CD4-positive, alpha-beta T cell treated with Interferon alpha-2 for 1 hour (primary cell): Measurements from ENCODE around the gene CD8B.
"Not testable (repeated sequence)": the region's sequence is repeated elsewhere in the genome, so short reads cannot be mapped to it uniquely, and the experiment has no call there.

Experiments
- DNase-seq, 2 donors: peaks; one replicate each; pipeline ENCODE4 v3.0.0-alpha.2; 2020 to 2022

Gene CD8B

DNA sequence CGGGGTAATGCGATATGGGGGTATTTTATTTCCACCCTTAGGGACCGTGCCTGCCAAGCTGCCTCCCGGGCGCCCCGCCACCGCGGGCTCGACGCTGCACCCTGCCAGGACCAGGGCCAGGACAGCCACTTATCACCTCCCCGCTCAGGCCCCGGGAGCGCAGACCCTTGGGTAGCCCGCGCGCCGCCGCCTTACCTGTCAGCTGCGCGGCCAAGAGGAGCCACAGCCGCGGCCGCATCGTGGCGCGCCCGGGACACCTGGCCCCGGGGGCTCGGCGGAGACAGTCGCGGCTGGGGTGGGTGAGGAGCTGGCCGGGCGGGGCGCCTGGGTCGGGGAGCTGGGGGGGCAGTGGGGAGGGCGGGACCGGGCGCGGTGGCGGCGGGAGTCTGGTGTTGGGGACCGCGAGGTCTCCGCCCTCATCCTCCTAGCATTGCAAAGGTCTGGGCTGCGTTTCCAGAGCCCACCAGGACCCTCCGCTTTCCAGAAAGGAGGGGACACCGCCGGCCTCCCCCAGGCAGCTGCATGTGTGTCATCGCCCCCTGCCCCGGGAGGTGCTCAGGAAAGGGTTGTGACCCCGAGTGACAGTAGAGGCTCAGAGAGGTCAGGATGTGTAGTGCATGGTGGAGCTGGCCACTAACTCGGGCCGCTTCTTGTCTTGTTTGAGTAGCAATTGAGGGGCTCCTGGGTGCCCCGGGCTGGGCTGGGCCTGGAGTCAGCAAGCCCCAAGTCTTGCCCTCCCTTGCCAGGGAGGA, at the start of gene CD8B:
Gene CD8B, minus strand, starts transcription at position 259 of the 752 bp plus-strand sequence. Its CDS starts 21 bp downstream, at position 238.
- DNase-seq: peak in 1 of 2 donors; percentile 29

DNA sequence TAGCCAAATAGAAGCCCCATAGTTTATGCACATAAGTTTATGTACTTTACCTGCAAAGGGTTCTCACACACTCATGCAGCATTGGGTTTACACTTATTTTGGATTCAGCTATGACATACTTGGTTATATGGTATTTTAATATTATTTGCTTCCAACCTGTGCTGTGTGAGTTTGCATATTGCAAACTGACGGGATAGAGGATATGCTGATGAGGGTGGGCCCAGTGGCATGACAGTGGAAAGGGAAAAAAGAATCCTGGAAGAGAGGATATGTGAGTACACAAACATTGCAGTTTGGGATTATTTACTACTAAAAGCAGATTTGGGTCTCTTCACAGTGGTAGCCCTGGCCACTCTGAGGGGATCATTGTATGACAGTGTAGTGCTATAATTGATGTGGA, 44.2 kb upstream of the CD8B start:
- DNase-seq: not testable (repeated sequence)

DNA sequence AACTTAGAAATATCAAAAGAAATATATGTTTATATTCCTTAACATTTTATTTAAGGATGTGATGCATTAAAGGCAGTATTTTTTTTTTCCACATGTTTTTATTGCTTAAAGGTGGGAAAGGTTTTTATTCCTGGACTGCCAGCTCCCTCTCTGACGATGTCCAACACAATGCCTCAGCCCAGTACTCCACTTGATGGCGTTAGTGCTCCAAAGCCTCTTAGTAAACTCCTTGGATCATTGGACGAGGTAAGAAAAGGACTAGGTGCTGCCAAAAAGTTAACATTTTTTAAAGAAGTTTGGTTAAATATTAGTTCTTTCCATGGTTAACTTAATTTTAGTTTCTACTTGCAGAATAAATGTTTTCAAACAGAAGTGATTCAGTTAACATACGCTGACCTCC, 39.0 kb upstream of the CD8B start:
- DNase-seq: not testable (repeated sequence)

DNA sequence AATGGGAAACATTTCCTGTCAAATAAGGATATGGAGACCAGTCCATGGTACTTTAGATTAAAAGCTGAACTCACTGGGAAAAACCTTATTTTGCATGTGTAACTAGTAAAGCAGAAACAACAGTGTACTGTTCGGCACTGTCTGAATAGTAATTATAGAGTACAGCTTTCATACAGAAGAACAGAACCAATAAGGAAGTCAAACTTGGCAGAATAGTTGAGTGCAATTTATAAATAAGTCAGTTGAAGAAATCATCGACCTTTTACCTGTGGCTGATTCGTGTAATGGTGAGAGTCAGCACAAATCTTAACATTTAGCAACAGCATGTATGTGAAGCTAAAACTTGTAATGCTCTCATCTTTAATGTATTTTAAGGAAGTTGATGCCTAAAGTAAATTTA, 24.3 kb upstream of the CD8B start:
- DNase-seq: not testable (repeated sequence)

DNA sequence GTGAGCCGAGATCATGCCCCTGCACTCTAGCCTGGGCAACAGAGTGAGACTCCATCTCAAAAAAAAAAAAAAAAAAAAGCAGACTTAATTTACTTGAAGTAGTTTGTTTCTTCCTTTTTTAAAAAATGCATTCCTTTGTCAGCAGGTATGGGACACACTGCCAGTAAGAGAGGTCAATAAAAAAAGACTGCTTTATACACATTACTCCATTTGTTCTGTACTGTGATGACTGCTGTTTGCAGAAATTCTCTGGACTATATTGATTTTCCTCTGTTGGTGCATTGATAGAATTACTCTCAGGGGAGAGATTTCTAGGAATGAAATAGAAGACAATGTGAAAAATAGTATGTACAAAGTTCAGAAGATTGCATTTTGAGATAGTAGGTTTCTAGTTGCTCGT, 21.2 kb upstream of the CD8B start:
- not testable (repeated sequence) for DNase-seq

DNA sequence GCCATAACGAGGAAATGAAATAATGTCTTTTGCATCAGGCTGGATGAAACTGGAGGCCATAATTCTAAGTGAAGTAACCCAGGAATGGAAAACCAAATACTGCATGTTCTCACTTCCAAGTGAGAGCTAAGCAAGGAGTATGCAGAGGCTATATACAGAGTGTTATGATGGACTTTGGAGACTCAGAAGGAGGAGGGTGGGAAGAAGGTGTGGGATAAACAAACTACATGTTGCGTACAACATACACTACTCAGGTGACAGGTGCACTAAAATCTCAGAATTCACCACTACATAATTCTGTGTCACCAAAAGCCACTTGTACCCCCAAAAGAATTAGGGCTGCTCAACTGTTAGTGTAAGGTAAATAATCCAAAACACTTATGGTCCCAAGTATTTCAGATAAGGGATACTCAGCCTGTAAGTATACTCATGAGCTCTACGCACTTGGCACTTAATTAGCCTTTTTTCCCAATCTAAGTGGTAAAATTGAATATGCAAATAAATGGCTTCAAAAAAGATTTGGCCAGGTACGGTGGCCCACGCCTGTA, 20.5 kb upstream of the CD8B start:
- not testable (repeated sequence) for DNase-seq

DNA sequence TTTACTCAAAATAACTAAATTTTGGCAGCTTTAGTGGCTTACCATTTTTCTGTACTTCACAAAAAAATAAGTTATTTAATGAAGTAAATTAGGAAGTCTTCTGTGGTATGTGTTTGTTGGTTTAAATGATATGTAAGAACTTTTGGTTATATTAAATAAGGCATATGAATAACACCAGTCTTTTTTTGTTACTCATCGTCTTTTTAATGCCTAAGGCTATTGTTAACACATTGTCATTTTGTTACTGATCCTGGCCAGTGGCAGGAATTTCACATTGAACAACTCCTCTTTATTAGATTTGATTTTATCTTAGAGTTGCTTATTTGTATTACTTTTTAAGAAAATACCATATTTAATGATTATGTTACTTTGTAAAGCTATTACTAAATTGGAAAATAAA, 17.3 kb upstream of the CD8B start:
- DNase-seq: not testable (repeated sequence)

DNA sequence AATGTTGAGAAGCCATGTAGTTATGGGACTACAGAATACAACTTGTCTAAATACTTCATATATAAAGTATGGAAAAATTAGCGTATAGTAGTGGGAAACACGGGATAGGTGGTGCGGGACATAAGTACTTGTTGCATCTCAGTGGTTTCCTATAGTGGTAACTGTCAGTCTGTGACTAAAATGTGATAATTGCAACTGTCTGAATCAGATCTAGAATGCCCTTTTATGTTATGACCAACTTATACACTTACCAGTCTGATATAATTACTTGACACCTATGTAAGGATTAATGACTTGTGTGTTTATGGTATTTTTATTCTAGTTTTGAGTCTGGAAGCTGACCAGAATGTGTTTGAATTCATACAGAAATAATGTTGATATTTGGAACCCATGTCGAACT, 9.3 kb upstream of the CD8B start:
- not testable (repeated sequence) for DNase-seq

DNA sequence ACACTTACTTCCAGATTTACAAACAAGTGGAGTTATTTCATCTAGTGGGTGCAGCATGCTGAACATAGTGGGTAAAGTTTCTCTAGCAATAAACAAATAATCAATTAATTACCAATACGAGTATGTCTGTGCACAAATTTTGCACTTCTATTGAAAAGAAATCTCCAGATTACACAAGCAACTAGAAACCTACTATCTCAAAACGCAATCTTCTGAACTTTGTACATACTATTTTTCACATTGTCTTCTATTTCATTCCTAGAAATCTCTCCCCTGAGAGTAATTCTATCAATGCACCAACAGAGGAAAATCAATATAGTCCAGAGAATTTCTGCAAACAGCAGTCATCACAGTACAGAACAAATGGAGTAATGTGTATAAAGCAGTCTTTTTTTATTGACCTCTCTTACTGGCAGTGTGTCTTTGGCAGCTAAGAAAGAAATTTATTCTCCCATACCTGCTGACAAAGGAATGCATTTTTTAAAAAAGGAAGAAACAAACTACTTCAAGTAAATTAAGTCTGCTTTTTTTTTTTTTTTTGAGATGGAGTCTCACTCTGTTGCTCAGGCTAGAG, 7.3 kb upstream of the CD8B start:
- not testable (repeated sequence) for DNase-seq

DNA sequence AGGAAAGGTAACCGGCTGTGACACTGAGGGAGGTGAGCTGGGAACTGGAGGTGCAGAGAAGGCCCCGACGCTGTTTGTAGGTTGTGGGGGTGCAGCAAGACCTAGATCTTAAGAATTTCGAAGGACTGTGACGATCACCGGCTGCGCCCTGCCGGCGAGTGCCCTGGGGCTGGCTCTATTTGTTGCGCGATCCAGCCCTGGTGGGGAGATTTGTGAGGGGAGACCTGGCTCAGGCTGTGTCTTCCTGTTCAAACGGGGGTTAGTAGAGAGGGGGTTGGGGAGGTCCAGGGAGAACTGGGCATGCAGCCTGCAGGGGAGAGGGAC, 656 bp upstream of the CD8B start:
- DNase-seq: not testable (repeated sequence)

DNA sequence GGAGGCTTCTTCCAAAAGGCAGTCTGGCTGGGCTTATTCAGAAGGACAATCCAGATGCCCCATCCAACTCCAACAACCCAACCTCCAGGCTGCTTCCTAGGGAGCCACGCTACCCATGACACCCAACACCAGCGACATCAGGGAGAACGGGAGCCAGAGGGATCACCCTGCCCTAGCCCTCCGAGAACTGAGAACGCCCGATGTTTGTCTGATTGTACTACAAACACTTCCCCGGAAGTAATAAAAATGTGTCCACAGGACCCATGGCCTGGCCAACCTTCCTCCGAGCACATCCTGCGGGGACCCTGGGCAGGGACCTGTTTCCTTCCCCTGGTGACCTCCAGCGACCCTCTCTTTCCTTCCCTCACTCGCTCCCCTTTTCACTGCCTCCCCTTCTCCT, 511 bp downstream of the CD8B start:
- DNase-seq: not testable (repeated sequence)

DNA sequence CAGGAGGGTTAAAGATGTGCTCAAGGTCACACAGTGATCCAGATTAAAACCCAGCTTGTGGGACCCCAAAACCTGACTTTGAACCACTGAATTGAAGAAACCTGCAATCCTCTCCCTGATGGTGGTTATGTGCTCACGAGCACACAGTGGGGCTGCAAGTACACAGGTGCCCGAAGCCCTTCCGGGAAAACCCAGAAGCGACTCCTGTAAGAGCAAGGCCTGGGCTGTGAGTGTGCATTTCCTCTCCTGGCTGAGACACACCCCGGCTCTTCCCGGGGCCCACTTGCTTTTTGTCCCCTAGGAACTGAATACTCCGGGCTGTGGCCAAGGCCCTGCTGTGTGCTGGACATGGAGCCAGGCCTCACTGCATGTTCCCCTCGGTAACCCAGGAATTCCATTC, 1.1 kb downstream of the CD8B start:
- peak in 1 of 2 donors; percentile 39 for DNase-seq

DNA sequence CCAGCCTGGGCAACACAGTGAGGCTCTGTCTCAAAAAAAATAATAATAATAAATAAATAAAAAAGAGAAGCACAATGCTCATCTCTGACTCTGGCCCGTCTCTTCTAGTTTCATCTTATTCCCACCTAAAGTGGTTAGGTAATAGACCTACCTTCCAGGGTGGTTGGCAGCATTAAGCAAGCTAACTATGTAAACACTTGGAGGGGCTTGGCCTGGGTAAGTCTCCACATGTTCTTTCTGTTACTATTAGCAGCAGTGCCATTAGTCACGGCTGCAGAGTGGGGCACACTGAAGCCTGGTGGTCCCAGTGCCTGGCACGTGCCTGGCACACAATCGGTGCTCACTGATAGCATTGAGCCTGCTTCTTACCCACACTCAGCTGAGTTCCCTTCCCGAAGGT, 4.0 kb downstream of the CD8B start:
- DNase-seq: not testable (repeated sequence)

DNA sequence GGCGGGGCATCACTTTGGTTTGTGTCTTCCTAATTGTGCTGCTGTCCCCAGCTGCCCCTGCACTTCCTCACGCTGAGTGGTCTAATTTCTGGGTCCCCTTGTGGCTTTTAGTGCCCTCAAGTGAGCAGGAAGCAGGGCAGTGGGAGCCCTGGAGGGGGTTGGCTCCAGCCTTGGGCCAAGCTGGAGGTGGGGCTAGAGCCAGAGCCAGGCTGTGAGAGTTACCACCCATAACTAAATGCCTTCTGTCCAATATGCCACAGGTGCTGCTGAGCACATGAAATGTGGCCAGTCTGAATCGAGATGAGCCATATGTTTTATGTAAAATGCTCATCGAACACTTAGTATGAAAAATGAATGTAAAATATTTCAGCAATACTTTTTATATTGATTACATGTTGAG, 5.2 kb downstream of the CD8B start:
- DNase-seq: not testable (repeated sequence)

DNA sequence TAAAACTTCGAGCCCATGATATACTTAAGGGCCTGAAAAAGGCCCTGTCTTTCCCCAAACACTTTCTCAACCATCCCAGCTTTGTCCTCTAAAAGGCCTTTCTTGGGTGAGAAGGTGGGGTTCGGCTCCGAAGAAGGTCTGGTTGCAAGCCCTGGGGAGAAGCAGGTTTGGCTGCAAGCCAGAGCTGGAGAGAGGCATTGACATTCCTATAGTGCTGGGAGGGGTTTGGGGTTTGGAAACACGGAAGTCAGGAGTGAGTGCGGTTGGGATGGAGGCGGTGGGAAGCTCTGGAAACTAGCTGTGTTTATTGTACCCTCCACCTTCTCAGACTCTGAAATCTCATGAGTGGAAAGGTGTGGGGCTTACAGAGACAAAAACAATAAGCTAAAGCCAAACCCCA, 5.7 kb downstream of the CD8B start:
- DNase-seq: not testable (repeated sequence)

DNA sequence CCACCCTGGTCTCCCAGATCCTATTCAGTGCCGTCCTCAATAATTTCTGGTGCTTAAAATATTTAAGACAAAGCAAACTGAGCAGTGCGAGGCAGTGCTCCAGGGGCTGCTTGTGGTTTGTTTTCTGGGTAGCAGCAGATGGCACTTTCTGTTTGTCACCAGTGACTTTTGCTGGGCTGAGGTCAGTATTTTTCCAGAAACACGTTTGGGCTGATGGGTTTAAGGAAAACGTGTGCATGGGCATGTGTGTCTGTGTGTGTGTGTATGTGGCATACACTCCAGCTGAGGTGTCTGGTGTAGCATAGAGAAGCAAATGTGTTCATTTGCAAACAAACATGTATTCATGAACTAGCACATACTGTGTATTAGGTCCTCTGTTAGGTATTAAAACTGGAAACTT, 10.1 kb downstream of the CD8B start:
- not testable (repeated sequence) for DNase-seq

DNA sequence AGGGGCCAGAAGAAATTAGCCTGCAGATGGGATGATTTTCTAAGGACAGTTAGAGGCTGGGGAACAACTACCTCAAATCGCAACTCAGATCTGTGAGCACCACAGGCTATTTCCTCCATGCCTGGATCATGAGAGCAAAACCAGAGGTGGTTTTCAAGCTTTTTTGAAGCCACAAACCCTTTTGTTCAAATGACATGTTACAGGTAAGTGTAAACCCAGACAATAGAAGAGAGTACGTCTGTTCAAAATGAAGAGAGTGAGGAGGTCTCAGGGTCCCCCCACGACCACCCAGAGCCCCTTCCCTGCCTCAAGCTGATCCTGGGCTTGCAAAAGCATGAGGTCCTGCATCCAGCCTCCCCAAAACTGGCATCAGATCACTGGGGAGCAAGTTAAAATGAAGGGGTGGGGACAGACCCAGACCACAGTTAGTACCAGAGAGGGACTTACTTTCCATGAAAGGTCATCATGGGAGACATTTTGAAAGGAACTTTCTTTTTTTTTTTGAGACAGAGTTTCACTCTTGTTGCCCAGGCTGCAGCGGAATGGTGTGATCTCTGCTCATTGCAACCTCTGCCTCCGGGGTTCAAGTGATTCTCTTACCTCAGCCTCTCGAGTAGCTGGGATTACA, 19.0 kb downstream of the CD8B start:
- DNase-seq: not testable (repeated sequence)

DNA sequence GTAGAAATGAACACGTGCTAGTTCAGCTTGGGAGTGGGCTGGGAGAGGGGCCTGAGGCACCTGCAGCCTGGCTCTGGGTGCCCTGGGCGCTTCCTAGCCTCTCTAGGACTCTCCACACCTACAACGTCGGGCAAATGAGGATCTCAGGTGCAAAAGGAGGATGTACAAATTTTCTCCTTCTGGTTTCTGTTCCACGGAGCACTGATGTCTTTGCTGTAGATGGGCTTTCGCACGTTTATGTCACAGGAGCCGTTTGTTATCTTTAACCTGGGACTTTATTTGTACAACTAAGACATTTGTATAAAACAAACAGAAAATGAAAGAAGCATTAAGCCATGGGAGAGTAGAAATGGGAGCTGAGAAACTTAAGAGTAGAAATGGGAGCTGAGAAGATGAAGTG, 20.4 kb downstream of the CD8B start:
- DNase-seq: not testable (repeated sequence)

DNA sequence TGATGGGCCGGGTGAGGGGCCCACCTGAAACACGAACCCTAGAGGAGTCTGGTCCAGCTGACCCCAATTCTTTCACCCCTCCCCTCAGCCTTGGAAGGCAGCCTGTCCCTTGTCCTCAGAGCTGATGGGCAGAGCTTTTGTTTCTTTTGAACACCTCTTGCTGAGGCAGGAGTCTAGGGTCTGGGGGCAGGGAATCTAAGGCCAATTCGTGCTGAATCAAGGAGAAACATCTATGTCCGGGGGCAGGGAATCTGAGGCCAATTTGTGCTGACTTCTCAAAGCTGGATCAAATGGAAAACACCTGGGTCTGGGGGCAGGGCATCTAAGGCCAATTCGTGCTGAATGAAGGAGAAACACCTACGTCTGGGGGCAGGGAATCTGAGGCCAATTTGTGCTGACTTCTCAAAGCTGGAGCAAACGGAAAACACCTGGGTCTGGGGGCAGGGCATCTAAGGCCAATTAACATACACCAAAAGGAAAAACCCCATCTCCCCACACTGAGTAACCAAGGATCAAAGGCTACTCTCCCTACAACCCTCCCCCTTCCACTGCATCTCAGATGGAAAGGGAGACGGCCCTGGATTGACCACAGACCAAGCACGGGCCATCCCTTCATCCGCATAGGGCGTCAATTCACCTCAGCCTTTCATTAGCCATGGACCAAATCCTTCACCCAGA, 21.7 kb downstream of the CD8B start:
- DNase-seq: not testable (repeated sequence)

DNA sequence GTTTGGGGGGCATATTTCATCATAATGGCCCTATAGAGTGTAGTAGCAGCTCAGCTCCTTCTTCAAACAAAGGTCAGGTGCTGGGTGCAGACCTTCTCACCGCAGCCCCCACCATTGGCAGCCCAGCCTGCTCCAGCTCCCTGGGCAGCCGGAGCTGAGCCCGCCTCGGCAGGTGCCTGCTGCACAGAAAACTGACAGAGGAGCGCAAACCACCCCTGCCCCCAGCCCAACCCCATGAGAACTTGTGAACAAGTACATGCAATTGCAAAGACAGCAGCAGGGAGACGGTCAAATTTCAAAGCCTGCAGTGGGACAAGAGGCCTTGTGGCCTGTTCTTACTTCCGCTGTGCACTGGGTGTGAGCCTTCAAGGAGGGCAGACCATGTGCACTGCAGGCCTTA, 22.2 kb downstream of the CD8B start:
- not testable (repeated sequence) for DNase-seq

DNA sequence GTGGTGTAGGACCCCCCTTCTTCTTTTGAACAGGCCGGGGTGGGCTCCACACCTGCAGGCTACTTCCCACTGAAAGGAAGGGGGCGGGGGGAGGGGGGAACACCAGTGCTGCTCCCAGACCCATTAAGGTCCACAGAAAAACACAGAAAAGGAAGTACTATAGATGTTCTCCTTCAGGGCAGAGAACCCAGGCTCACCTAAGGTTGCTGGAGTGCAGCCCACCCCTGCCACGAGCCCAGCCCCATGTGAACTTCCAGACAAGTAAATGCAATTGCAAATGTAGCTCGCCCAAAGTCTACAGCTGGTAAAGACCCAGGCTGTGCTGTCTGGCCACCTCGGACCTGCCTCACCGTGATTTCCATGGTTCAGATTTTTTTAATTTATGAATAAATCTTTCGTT, 24.0 kb downstream of the CD8B start:
- not testable (repeated sequence) for DNase-seq

DNA sequence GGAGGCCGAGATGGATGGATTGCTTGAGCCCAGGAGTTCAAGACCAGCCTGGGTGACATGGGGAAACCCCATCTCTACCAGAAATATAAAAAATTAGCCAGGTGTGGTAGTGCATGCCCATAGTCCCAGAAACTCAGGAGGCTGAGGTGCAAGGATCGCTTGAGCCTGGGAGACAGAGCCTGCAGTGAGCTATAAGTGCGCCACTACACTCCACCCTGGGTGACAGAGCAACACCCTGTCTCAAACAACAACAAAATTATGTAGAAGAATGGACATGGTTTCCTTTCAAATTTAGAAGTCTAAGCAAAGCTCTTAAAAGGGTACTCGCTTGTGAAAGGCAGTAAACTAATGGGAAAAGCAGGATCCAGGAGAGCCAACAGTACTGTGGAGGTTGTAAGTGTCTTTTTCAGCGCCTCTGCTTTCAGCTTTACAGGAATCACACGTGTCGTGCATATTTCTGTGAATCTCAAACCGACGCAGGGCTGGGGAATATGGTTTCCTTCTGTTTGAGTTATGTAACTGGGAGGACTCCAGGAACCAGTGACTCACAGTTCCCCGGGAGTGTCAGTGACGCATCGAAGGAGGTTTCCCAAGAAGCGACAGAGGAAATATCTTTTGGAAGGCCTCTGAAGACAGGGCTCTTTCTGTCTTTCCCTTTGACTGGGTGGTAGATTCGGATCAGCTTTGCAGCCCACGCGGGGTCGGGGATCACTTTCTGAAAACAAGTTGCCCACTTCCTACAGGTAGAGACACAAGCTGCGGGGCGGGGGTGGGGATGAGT, 24.6 kb downstream of the CD8B start:
- peak; percentile 68 to 82 for DNase-seq

DNA sequence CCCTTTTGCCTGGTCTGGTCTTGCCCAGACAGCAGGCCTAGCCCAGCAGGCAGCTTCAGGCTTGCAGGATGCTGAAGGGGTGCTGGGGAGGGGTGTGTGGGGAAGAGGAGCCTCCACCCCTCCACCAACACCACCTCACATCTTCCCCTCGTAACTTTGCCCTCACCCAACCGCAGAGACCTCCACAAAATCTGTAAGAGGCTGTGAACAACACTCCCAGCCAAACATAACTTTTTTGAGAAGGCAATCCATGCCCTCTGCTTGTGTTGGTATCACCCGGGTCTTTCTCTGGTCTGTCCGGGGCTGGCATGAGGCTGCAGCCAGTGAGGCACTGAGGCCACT, 26.2 kb downstream of the CD8B start:
- not testable (repeated sequence) for DNase-seq
